Measurements from ENCODE around the gene DUSP16.
"Not testable (repeated sequence)": the region's sequence is repeated elsewhere in the genome, so short reads cannot be mapped to it uniquely, and the experiment has no call there.

Gene DUSP16

DNA sequence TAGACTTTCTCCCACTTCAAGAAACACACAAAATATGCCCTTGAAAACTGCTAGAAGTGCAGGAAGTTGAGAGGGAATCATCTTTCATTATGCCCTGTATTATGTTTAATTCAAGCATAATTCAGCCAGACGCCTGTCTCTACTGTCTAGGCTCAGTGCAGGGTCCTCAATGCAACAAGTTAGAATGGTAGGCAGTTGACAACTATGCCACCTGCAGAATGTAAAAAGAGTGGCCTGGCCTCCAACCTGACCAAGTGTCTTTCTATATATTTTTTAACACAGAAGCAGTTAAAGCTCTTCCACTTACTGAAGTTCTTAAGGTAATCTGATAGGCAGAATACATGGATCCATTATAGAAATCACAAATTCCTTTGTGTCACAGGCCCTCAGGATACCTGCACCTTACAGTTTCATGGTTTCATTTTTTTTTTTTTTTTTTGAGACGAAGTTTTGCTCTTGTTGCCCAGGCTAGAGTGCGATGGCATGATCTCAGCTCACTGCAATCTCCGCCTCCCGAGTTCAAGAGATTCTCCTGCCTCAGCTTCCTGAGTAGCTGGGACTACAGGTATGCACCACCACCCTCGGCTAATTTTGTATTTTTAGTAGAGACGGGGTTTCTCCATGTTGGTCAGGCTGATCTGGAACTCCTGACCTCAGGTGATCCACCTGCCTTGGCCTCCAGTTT, 60.4 kb downstream of the DUSP16 start:
- in situ Hi-C loops (cut with HindIII; ENCODE audit: low sequenced_read_pairs) = not testable (repeated sequence)

DNA sequence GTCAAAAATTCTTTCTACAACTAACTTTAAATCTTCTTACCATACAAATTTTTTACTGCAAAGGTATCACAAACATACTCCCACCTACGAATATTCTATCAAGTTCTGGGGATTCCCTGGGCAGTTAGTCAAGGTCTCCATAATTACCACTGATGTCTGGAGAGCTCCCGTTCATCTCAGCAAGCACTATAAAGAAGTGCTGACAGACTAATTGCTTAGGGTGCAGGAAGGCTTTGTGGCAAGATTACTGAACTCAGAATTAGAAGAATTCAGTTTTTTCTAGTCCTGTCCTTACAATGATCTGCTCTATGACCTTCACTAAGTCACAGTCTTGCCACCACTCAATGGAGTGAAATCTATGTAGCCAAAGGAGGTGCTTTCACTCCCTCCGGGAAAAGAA, 61.5 kb downstream of the DUSP16 start:
- in situ Hi-C loops (cut with HindIII; ENCODE audit: low sequenced_read_pairs) = no loop called here

GRCh38 chr12:12499909-12500604, 62.6 kb downstream of the DUSP16 start:
- in situ Hi-C loops (cut with HindIII; ENCODE audit: low sequenced_read_pairs) = no loop called here

DNA sequence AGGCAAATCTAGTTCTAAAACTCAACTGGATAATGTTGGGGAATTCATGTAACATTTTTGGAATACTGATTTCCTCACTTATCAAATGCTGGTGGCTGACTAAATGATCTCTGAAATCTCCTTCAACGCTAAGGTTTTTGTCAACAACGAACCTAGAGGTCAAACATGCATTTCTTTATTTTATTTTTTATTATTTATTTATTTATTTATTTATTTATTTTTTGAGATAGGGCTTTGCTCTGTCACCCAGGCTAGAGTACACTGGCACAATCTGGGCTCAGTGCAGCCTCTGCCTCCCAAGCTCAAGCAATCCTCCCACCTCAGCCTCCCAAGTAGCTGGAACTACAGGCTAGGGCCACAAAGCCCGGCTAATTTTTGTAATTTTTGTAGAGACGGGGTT, 64.5 kb downstream of the DUSP16 start:
- in situ Hi-C loops (cut with HindIII; ENCODE audit: low sequenced_read_pairs) = no loop called here

DNA sequence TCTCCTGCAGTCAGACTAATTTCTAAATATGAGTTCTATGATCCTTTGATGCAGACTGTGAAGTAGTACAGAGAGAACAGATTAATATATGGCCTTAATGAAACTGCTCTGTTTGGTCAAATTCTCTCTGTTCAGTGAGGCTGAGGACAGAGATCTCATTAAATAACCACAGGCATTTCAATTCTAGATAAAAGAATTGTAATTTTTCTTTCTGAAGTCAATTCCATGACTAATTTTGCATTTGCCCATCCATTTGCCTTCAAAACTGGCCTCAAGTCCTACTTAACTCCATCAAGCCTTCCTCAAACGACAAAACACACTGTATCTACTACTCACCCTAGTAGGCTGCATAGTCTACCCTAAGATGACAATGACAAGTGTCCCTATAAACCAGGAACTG, 67.1 kb downstream of the DUSP16 start:
- in situ Hi-C loops (cut with HindIII; ENCODE audit: low sequenced_read_pairs) = no loop called here

DNA sequence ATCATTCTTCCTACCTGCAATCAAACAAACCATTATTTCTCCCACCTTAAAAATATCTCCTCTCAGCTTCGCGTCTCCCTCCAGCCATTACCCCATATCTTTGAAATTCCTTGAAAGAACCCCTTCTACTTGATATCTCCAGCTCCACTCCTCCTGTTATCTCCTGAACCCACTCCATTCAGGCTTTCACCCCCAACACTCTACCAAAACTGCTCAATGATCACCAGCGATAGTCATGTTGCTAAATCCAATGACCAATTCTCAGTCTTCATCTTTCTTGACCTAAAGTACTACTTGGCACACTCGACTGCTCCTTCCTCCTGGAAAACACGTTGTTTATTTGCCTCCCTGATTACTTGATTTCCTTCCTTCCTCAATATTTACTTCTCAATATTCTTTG, 70.1 kb downstream of the DUSP16 start:
- in situ Hi-C loops (cut with HindIII; ENCODE audit: low sequenced_read_pairs) = no loop called here

- in situ Hi-C loops (cut with HindIII; ENCODE audit: low sequenced_read_pairs) = no loop called here
Measured at GRCh38 chr12:12491606-12492005, 71.1 kb downstream of the DUSP16 start.

GRCh38 chr12:12488823-12489550, 73.7 kb downstream of the DUSP16 start:
- in situ Hi-C loops (cut with HindIII; ENCODE audit: low sequenced_read_pairs) = no loop called here

DNA sequence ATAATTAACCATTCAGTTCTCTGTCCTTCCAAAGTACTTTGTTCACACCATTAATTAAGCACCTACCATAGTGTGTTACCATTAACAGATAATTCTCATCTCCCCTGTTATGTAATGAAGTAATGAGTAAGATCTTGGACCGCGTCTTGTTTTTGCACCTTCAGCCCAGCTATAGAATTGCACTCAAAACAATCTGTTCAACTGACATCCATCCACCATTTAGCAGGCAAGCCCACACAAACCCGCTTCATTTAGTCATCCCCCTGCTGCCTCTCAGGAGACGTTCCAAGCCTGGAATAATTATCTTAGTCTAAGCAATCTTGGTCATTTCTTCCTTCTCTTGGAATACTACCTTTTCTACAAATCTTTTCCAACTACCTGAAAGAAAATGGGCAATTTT, 74.4 kb downstream of the DUSP16 start:
- in situ Hi-C loops (cut with HindIII; ENCODE audit: low sequenced_read_pairs) = no loop called here

DNA sequence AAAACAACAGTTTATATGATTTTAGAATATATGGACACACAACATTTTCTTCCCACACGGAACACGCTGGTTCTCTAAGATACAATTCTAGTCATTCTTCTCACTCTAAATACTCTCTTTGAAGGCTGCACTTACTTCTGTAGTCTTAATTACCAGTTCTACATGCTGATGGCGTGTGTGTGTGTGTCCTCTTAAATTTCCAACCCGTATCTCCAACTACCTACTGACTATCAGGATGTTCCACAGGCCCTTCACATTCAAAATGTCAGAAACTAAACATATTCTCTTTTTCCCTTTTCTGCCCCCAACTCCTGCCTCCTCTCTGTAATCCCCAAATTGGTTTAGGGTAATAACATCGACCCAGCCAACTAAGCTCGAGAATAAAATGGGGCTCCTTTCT, 75.2 kb downstream of the DUSP16 start:
- in situ Hi-C loops (cut with HindIII; ENCODE audit: low sequenced_read_pairs) = no loop called here

DNA sequence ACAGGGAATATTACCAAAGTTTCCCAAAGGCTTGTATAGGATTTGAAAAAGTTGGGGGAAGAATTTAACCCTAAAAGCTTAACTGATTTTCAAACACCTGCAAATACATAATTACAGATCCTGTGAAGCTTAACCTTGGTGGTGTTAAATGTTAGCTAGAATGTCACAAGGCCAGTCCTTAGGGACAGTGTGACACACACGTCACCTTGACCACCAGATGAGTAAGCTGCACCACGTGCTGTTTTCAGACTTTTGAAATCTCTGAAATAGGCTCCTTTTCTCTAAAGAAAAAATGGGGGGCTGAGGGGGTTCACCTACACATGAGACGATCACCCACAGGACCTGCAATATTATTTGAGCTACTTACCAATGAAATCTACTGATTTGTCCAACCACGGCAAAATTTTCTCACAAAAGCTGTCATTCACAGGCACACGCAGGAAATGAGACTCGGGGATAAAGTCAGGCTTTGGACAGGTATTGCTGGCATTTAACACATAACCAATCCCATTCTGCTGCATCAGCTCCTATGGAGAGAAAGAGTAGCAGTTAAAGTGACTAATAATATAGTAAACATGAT, 75.9 kb downstream of the DUSP16 start:
- in situ Hi-C loops (cut with HindIII; ENCODE audit: low sequenced_read_pairs) = no loop called here

GRCh38 chr12:12483438-12483837, 79.2 kb downstream of the DUSP16 start:
- in situ Hi-C loops (cut with HindIII; ENCODE audit: low sequenced_read_pairs) = no loop called here

GRCh38 chr12:12482959-12483358, 79.7 kb downstream of the DUSP16 start:
- in situ Hi-C loops (cut with HindIII; ENCODE audit: low sequenced_read_pairs) = no loop called here

DNA sequence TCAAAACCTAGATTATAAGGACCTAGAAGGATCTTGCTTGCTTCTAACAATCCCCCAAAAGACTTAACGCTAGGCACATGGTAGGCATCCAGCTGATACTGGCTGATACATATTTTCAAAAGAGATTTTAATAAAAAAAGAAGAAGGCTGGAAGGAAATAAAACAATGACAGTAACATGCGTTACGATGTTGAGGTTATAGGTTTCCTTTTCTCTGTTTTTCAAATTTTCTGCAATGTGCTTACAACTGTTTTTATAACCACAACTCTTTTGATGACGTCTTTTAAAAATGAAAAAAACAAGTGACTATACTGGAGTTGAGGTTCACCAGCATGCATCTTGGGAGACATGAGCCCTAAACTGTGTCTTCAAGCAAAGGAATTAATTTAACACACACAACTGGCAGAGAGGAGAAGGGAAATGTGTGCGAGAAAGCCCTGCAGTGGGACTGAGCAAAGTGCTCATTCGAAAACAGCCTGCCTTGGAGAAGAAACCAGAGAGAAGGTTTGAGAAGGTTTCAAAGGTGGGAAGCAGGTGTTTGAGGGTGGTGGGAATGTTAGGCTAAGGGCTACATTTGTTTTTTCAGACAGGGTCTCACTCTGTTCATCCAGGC, 80.4 kb downstream of the DUSP16 start:
- in situ Hi-C loops (cut with HindIII; ENCODE audit: low sequenced_read_pairs) = no loop called here

DNA sequence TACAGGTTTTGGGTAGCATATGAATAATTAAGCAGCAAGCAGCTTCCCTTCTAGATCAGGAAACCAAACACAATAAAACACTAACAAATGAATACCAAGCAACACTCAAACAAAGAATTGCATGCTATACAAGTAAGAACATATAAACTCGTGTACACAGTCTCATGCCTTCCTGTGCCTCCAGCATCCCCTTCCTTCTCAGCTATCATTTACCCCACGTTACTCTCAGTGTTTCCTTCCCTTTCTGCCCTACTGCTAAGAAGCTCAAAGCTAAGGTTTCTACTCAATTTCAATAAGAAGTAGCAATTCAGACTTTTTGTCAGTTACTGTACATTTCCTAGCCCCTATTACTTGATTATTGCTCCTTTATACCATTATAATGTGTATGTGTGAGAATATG, 81.0 kb downstream of the DUSP16 start:
- in situ Hi-C loops (cut with HindIII; ENCODE audit: low sequenced_read_pairs) = no loop called here

GRCh38 chr12:12480074-12480473, 82.6 kb downstream of the DUSP16 start:
- in situ Hi-C loops (cut with HindIII; ENCODE audit: low sequenced_read_pairs) = no loop called here

GRCh38 chr12:12477532-12477890, 85.2 kb downstream of the DUSP16 start:
- in situ Hi-C loops (cut with HindIII; ENCODE audit: low sequenced_read_pairs) = no loop called here

DNA sequence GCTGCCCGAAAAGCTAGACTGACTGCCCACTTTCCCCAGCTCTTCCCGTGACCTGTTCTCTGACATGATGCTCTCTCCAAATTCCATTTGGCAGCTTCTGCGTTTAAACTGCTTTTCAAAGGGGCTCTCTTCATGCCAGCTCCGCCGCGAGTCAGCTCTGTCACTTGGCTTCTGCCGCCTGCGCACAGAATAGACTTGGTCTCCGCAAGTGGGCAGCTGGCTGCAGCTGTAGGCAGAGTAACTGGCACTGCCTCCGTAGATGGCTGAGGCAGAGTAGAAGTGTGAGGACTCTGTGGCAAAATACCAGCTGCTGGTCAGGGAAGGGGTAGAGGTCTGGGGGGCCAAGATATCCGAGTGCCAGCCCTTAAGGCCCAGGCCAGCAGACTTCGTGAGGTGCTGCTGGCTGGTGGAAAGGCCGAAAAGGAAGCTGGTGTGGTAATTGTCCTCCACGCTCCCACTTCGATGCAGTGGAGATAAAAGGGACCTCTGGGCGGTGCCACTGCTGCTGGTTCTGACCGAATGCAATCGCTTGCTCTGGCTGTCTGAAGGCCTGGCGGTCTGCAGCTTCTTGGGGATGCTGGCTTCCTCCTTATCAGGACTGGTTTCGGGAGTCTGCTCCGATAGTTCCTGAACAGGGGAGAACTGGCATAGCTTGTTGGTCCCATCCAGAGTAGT, 85.7 kb downstream of the DUSP16 start:
- in situ Hi-C loops (cut with HindIII; ENCODE audit: low sequenced_read_pairs) = no loop called here

- in situ Hi-C loops (cut with HindIII; ENCODE audit: low sequenced_read_pairs) = no loop called here
Measured at GRCh38 chr12:12474931-12475795, 87.5 kb downstream of the DUSP16 start.

- in situ Hi-C loops (cut with HindIII; ENCODE audit: low sequenced_read_pairs) = no loop called here
Measured at GRCh38 chr12:12474471-12474928, 88.2 kb downstream of the DUSP16 start.

Data from DLD1 (cell line).